Measurements from ENCODE around the gene YWHAQ. TPM values are rescaled to one million over a fixed set of nuclear protein-coding genes. Genes with fewer than 3 reads are reported as not detected.

Gene YWHAQ
- total RNA-seq, 8 experiments from 2014 or later: 308 to 428 (median 331) TPM

DNA sequence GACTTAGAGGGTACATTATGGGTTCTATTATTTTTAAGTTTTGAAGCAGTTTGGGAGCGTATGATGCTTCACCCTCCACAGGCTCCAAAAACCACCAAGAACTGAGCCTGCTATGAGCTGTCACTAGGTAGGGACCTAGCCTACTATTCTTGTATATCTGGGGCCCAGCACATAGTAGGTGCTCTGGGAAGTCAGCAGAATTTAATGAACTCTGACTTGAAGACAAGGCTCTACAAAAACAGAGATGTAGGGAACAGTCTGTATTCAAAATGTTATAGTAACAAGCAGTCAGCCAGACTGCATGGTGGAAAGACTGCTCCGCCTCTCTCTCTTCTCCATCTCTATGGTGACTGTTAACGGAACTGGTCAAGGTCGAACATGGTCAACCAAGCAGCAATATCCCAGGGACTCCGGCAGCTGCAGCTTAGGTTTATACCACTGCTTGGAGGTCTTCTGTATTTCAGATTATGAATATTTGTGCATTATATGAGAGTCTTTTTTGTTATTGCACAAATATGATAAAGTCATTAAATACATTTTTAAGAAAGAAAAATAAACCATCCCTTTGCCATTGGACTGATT, 22.2 kb upstream of the YWHAQ start:
- peak in 5 of 8 experiments; percentile 61 to 75 (median 65) for ATAC-seq (replicated peaks in 6 of 8)
- H3K27ac ChIP-seq: peak overlapping the region in 1 of 2 donors; percentile 59

GRCh38 chr2:9652267-9652666, 21.5 kb upstream of the YWHAQ start:
- Histone ChIP-seq H3K27ac (no peak overlapping the region), H3K4me3 (no peak overlapping the region), H3K4me1 (replicated peaks in 1 of 2) (peaks cover 19 to 33% of the 10 kb centered on the region in 2 donors)
- in situ Hi-C loops (cut with MboI; ENCODE audit: low pct_unique_long_range_greater_than_20kb in 2 of 9, low sequenced_read_pairs in 9 of 9, unreplicated experiment in 9 of 9): no loop called here
- WGBS, 10 experiments: 43 to 80% (median 68%) methylated on average over 1 of the region's 1 CpG; no CpG with 5 or more reads in 2 of the 10 experiments
- ATAC-seq (replicated peaks in 6 of 8): no peak

More for the DNA sequence above, 22.2 kb upstream of the YWHAQ start:
- WGBS, 10 experiments: 58 to 100% (median 81%) methylated on average over 1 to 5 of the region's 5 CpGs; no CpG with 5 or more reads in 2 of the 10 experiments
- in situ Hi-C loops (cut with MboI; ENCODE audit: low pct_unique_long_range_greater_than_20kb in 2 of 9, low sequenced_read_pairs in 9 of 9, unreplicated experiment in 9 of 9): no loop called here
- peaks cover 19 to 32% of the 10 kb centered on the region in 2 donors for H3K4me1 ChIP-seq (replicated peaks in 1 of 2)
- no peak overlapping the region for H3K4me3 ChIP-seq

DNA sequence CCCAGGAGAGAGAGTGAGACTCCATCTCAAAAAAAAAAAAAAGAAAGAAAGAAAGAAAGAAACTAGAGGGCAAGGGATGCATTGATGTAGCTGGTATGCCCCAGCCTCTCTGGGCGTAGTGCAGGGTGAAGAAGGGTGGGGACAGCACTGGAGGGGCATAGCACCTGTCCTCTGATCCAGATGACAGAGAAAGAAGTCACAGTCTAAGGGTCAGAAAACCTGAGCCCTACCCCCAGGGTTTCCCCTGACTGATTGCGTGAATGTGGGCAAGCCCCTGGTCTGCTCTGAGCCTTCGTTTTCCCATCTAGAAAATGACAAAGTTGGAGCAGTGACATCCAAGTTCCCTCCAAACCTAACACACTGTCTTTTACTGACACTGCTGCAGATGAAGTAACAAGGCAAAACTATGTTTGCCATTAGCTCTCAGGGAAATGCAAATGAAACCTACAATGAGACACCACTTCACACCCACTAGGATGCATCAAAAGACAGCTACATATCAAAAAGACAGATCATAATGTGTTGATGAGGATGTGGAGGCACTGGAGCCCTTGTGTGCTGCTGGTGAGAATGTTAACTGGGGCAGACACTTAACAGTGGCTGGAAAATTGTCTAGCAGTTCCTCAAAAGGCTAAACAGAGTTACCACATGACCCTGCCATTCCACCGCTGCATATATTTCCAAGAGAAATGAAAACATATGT, 19.5 kb upstream of the YWHAQ start:
- in situ Hi-C loops (cut with MboI; ENCODE audit: low pct_unique_long_range_greater_than_20kb in 2 of 9, low sequenced_read_pairs in 9 of 9, unreplicated experiment in 9 of 9): no loop called here
- ATAC-seq (replicated peaks in 6 of 8): peak in 3 of 8 experiments; percentile 32 to 73 (median 53)
- Histone ChIP-seq H3K4me3 (no peak overlapping the region), H3K4me1 (replicated peaks in 1 of 2) (peaks cover 19 to 27% of the 10 kb centered on the region in 2 donors), H3K27ac (no peak overlapping the region)
- WGBS, 10 experiments: 0 to 89% (median 63%) methylated on average over 1 to 4 of the region's 4 CpGs; no CpG with 5 or more reads in 2 of the 10 experiments

DNA sequence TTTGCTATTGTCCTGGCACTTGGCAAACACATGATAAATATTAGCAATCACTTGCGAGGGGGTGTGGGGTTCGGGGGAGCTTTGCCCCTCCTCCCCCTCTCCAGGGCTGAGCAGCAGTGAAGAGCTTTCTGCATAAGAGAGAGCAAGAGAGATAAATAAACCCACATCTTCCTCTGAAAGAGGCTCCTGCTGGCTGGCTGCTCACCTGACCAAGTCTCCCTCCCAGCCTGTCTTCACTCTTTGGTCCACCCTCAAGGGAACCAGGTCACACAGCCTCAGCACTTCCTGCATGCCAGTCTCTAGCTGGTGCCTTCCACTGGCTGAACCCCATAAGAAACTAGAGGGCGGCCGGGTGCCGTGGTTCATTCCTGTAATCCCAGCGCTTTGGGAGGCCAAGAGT, 18.5 kb upstream of the YWHAQ start:
- in situ Hi-C loops (cut with MboI; ENCODE audit: low pct_unique_long_range_greater_than_20kb in 2 of 9, low sequenced_read_pairs in 9 of 9, unreplicated experiment in 9 of 9): no loop called here
- no peak overlapping the region for H3K4me3 ChIP-seq
- no peak overlapping the region for H3K27ac ChIP-seq
- H3K4me1 ChIP-seq (replicated peaks in 1 of 2): peaks cover 19 to 22% of the 10 kb centered on the region in 2 donors
- ATAC-seq (replicated peaks in 6 of 8): peak in 1 of 8 experiments; percentile 17
- WGBS, 10 experiments: 50 to 90% (median 61%) methylated on average over 2 to 5 of the region's 6 CpGs; no CpG with 5 or more reads in 6 of the 10 experiments

GRCh38 chr2:9648821-9649220, 18.0 kb upstream of the YWHAQ start:
- Histone ChIP-seq H3K4me1 (replicated peaks in 1 of 2) (peaks cover 19 to 20% of the 10 kb centered on the region in 2 donors), H3K4me3 (no peak overlapping the region), H3K27ac (no peak overlapping the region)
- in situ Hi-C loops (cut with MboI; ENCODE audit: low pct_unique_long_range_greater_than_20kb in 2 of 9, low sequenced_read_pairs in 9 of 9, unreplicated experiment in 9 of 9): no loop called here
- no peak for ATAC-seq (replicated peaks in 6 of 8)
- WGBS, 10 experiments: 45 to 100% (median 85%) methylated on average over 1 to 8 of the region's 10 CpGs; no CpG with 5 or more reads in 2 of the 10 experiments

GRCh38 chr2:9647884-9648283, 17.1 kb upstream of the YWHAQ start:
- in situ Hi-C loops (cut with MboI; ENCODE audit: low pct_unique_long_range_greater_than_20kb in 2 of 9, low sequenced_read_pairs in 9 of 9, unreplicated experiment in 9 of 9): no loop called here
- 14 to 63% (median 58%) methylated on average over 1 to 4 of the region's 6 CpGs; no CpG with 5 or more reads in 3 of the 10 experiments for WGBS, 10 experiments
- Histone ChIP-seq H3K4me1 (replicated peaks in 1 of 2) (peaks cover 10 to 13% of the 10 kb centered on the region in 2 donors), H3K4me3 (no peak overlapping the region), H3K27ac (no peak overlapping the region)
- ATAC-seq (replicated peaks in 6 of 8): no peak

DNA sequence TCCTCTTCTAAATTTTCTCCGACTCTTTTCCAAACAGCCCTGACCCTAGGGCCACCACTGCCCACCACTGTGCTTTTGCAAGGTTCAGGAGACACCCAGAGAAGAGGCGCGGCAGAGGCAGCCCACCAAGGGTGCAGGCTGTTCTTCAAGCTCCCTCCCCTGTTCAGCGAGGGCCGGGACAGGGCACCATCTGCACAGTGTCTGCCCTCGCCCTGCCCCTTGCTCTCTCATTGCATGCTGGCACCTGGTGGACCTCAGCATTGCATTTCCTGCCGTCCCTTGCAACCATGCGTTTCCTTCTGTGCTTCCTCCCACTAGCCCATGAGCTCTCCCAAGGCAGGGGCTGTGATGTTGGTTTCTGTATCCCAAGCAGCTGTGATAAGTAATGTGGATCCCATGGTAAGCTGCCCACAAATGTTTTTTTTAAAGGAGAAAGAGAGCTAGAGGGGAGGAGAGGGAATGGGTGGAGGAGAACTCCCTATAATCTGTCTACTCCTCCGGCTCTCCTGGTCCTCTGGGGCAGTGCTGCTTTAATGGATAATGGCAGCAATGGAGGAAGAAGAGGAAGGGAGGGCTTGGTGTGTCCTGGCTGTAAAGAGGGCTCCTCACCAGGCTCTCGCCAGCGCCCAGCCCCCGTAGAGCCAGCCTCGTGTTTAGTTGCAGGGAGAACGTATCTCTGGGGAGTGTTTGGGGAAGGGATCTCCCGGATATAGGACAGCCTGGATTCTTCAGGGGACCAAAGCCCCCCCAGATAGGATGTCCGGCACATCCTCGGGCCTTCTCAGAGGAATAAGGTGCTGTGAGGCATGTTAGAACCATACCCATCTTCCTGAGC, 15.6 kb upstream of the YWHAQ start:
- no peak for ATAC-seq (replicated peaks in 6 of 8)
- no peak overlapping the region for H3K4me3 ChIP-seq
- peaks cover 8 to 10% of the 10 kb centered on the region in 2 donors for H3K4me1 ChIP-seq (replicated peaks in 1 of 2)
- no peak overlapping the region for H3K27ac ChIP-seq
- in situ Hi-C loops (cut with MboI; ENCODE audit: low pct_unique_long_range_greater_than_20kb in 2 of 9, low sequenced_read_pairs in 9 of 9, unreplicated experiment in 9 of 9): no loop called here
- WGBS, 10 experiments: 65 to 100% (median 81%) methylated on average over 2 to 6 of the region's 17 CpGs; no CpG with 5 or more reads in 5 of the 10 experiments

GRCh38 chr2:9644603-9645002, 13.8 kb upstream of the YWHAQ start:
- in situ Hi-C loops (cut with MboI; ENCODE audit: low pct_unique_long_range_greater_than_20kb in 2 of 9, low sequenced_read_pairs in 9 of 9, unreplicated experiment in 9 of 9): no loop called here
- H3K4me1 ChIP-seq (replicated peaks in 1 of 2): peaks cover 11 to 14% of the 10 kb centered on the region in 2 donors
- H3K4me3 ChIP-seq: no peak overlapping the region
- no peak overlapping the region for H3K27ac ChIP-seq
- no peak for ATAC-seq (replicated peaks in 6 of 8)
- 80 to 100% (median 95%) methylated on average over 1 to 9 of the region's 9 CpGs for WGBS, 10 experiments

DNA sequence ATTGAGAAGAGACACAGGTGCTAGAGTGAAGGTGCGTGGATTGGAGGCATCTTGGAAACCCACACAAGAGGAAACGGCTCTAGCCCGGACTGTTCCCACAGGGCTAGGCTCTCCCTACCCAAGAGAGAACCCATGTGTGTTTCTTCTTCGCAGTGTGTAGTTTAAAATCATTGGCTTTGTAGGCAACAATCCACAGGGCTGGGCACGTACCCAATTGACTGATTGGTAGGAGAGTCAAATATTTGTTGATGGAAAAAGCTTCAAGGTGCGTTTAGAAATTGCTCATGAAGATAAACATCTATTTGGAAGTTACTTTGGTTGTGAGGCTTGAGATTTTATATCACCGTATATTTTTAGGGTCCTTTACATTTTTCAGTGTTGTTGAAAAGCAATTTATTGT, 13.2 kb upstream of the YWHAQ start:
- Histone ChIP-seq H3K27ac (no peak overlapping the region), H3K4me3 (no peak overlapping the region), H3K4me1 (replicated peaks in 1 of 2) (peaks cover 8 to 15% of the 10 kb centered on the region in 2 donors)
- WGBS, 10 experiments: 70 to 100% (median 94%) methylated on average over 1 to 7 of the region's 7 CpGs; no CpG with 5 or more reads in 1 of the 10 experiments
- ATAC-seq (replicated peaks in 6 of 8): no peak
- in situ Hi-C loops (cut with MboI; ENCODE audit: low pct_unique_long_range_greater_than_20kb in 2 of 9, low sequenced_read_pairs in 9 of 9, unreplicated experiment in 9 of 9): no loop called here

GRCh38 chr2:9641641-9642040, 10.8 kb upstream of the YWHAQ start:
- Histone ChIP-seq H3K4me1 (replicated peaks in 1 of 2) (peaks cover 13 to 24% of the 10 kb centered on the region in 2 donors), H3K4me3 (no peak overlapping the region), H3K27ac (no peak overlapping the region)
- in situ Hi-C loops (cut with MboI; ENCODE audit: low pct_unique_long_range_greater_than_20kb in 2 of 9, low sequenced_read_pairs in 9 of 9, unreplicated experiment in 9 of 9): no loop called here
- 33 to 93% (median 90%) methylated on average over 2 to 3 of the region's 4 CpGs; no CpG with 5 or more reads in 5 of the 10 experiments for WGBS, 10 experiments
- ATAC-seq (replicated peaks in 6 of 8): no peak

DNA sequence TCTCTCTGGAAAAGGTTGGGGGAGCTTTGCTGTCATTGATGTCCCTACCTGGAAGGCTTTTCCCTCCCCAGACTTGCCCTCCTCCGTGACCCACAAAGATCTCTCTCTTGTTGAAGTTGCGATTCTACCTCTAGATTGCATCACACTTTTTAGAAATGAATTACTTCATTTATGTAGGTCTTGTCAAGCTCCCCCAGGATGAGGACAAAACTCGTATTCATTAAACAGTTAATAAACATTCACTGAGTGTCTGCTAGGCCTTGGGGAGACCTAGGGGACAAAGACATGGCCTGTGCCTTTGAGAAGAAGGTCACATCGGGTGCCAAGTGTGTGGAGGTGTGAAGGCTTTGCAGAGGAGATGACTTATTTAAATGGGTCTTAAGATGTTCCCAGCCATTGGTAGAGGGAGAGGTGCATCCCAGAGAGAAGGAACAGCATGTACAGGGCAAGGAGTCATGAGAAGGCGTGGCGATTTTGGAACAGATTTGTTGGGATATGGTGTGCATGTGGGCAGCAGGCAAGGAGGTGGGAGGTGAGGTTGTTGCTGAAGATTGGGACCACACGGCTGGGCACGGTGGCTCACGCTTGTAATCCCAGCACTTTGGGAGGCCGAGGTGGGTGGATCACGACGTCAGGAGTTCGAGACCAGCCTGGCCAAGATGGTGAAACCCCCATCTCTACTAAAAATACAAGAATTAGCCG, 9.8 kb upstream of the YWHAQ start:
- no peak overlapping the region for H3K27ac ChIP-seq
- H3K4me1 ChIP-seq (replicated peaks in 1 of 2): peaks cover 13 to 24% of the 10 kb centered on the region in 2 donors
- ATAC-seq (replicated peaks in 6 of 8): no peak
- in situ Hi-C loops (cut with MboI; ENCODE audit: low pct_unique_long_range_greater_than_20kb in 2 of 9, low sequenced_read_pairs in 9 of 9, unreplicated experiment in 9 of 9): no loop called here
- H3K4me3 ChIP-seq: no peak overlapping the region
- WGBS, 10 experiments: 60 to 87% (median 71%) methylated on average over 1 to 11 of the region's 14 CpGs; no CpG with 5 or more reads in 2 of the 10 experiments

- no peak for ATAC-seq (replicated peaks in 6 of 8)
- Histone ChIP-seq H3K4me3 (no peak overlapping the region), H3K27ac (no peak overlapping the region), H3K4me1 (replicated peaks in 1 of 2) (peaks cover 13 to 24% of the 10 kb centered on the region in 2 donors)
- 80 to 96% (median 88%) methylated on average over 1 to 7 of the region's 11 CpGs; no CpG with 5 or more reads in 2 of the 10 experiments for WGBS, 10 experiments
- in situ Hi-C loops (cut with MboI; ENCODE audit: low pct_unique_long_range_greater_than_20kb in 2 of 9, low sequenced_read_pairs in 9 of 9, unreplicated experiment in 9 of 9): no loop called here
Measured at GRCh38 chr2:9639740-9640343, 9.0 kb upstream of the YWHAQ start.

Data from motor neuron (in vitro differentiated cells).